Right lobe of liver (tissue), 6 donors: ENCODE data around the gene DNM1. TPM values are rescaled to one million over a fixed set of nuclear protein-coding genes. Genes with fewer than 3 reads are reported as not detected.

ENCODE experiments used
- ATAC-seq, 4 donors: fragments of 200-7000 bp; cut with Tn5 transposase; one replicate each; pipeline ENCODE4 v1.9.1; 2020; ENCODE audit warnings: mild to moderate bottlenecking in 4 of 4, moderate library complexity in 4 of 4
- DNase-seq, 3 donors: peaks; one replicate each; pipeline ENCODE4 v3.0.0-alpha.2; 2020
- H3K27ac ChIP-seq, 3 donors: fragments of 200-600 bp; one replicate each; pipeline ENCODE4 v1.8.0; 2022
- H3K27me3 ChIP-seq, 2 donors: fragments of 200-600 bp; one replicate each; pipeline ENCODE4 v1.8.0; 2022
- H3K36me3 ChIP-seq, 4 donors: fragments of 200-600 bp; sonication (generic) in 1 of 4; one replicate each; pipeline versions ENCODE4 v1.5.1 to v1.8.0; 2017 to 2022; ENCODE audit warnings: control low read depth in 1 of 4
- H3K4me1 ChIP-seq, 4 donors: fragments of 200-600 bp; sonication (generic) in 1 of 4; one replicate each; pipeline versions ENCODE4 v1.5.1 to v1.8.0; 2017 to 2022; ENCODE audit warnings: control low read depth in 1 of 4
- H3K4me3 ChIP-seq, 3 donors: fragments of 200-600 bp; one replicate each; pipeline ENCODE4 v1.8.0; 2022
- H3K9me3 ChIP-seq, 4 donors: fragments of 200-600 bp; sonication (generic) in 1 of 4; one replicate each; pipeline versions ENCODE4 v1.5.1 to v1.8.0; 2017 to 2022; ENCODE audit warnings: control low read depth in 1 of 4
- POLR2A ChIP-seq: fragments of 450-650 bp; IDR thresholded peaks from one replicate; pipeline ENCODE4 v1.6.1; 2017; ENCODE audit warnings: antibody characterized with exemption, mild to moderate bottlenecking
- WGBS: methylation state at CpG from one replicate; pipeline ENCODE4 v1.1.6; 2018; ENCODE audit warnings: low coverage, low lambda C conversion rate; ENCODE audit not compliant: insufficient coverage; ENCODE audit errors: missing lambda C conversion rate; 5-methylcytosine and 5-hydroxymethylcytosine counted together
- intact Hi-C, 2 donors: fragments of 100-400 bp; cut with DNase I; formaldehyde crosslinking; loops; one replicate each; pipeline versions ENCODE4 v1.11.2 to v1.14.1; 2022
- total RNA-seq, 6 experiments: library from RNA; depleted of rRNA in 2 of 6; stranded (reverse); fragments of >200 nt in 2 of 6; fragmentation: NEBNext Ultra II Directional in 3 of 6; extraction: Animal tissue kit (Norgen Biotek cat#: 25700) in 3 of 6; gene quantifications; one replicate each; pipeline versions ENCODE4 v1.1.0 to v1.2.4, GENCODE V29; 2016 to 2023
- TF ChIP-seq, protein P1 (sequence below), 4 donors: fragments of 200-600 bp in 3 of 4; fragments of 450-650 bp in 1 of 4; IDR thresholded peaks; one replicate each; pipeline versions ENCODE4 v1.5.1 to v1.8.0; 2016 to 2022; ENCODE audit warnings: antibody characterized with exemption in 4 of 4, mild to moderate bottlenecking in 2 of 4
- donor health status: DM: no; HTN: yes; CAD: no.
- donor health status: DM: no; HTN: no; CAD: no.
- donor health status: DM: no; HTN: no; CAD: no.
- donor health status: DM: no; HTN: yes; CAD: no.
- donor health status: DM: no; HTN: yes; CAD: no.

The DNM1 gene
- total RNA-seq, 6 experiments from 2014 or later, result 0.43 to 3.1 (median 1.8) TPM

DNA sequence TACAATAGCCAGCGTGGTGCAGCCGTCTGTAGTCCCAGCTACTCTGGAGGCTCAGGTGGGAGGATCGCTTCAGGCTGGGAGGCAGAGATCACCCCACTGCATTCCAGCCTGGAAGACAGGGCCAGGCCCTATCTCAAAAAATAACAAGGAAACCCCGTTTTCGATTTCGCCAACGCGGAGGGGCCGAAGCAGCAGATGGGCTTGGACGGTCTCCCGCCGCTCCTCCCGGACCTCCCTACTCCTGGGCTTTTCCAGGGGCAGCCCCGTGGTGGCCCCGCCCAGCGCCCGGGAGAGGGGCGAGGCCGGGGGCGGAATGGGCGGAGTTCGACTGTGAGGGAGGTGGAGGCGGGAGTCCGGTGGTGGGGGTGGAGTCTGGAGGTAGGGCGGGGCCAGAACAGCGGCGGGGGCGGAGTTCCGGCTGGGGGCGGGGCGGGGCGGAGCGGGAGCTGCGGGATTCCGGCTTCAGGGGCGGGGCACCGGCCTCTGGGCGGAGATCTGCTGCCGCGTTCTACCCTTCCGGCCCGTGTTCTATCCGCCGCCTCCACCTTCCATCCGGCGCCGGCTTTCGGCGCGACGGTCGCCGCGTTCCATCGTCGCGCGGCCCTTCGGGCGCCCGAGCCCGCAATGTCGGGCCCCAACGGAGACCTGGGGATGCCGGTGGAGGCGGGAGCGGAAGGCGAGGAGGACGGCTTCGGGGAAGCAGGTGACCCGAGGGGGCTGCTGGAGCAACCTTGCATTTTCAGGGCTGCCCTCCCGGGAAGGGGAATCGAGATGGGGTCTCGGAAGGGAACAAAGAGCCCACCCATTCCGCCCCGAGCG is 43.2 kb upstream of the DNM1 start, which contains the start of gene BBLN:
Gene BBLN (plus strand): TSS at position 482 of the 819 bp plus-strand sequence. CDS start 143 bp downstream, at position 625.
- intact Hi-C loops, result no loop called here
- no peaks in the 10 kb centered on the region for H3K27me3 ChIP-seq
- H3K36me3 ChIP-seq, result no peaks in the 10 kb centered on the region
- peaks cover 0 to 5% (median 0%) of the 10 kb centered on the region in 4 donors for H3K4me1 ChIP-seq
- H3K27ac ChIP-seq, result peak within 1 kb of the TSS in 1 of 3 donors; percentile 33
- peak; percentile 97 to 98 (median 98) for DNase-seq
- no peaks in the 10 kb centered on the region for H3K9me3 ChIP-seq
- WGBS, result 0% methylated on average over 20 of the region's 77 CpGs
- peak within 1 kb of the TSS; percentile 67 to 80 (median 67) for H3K4me3 ChIP-seq
- TF ChIP-seq, protein P1, sequence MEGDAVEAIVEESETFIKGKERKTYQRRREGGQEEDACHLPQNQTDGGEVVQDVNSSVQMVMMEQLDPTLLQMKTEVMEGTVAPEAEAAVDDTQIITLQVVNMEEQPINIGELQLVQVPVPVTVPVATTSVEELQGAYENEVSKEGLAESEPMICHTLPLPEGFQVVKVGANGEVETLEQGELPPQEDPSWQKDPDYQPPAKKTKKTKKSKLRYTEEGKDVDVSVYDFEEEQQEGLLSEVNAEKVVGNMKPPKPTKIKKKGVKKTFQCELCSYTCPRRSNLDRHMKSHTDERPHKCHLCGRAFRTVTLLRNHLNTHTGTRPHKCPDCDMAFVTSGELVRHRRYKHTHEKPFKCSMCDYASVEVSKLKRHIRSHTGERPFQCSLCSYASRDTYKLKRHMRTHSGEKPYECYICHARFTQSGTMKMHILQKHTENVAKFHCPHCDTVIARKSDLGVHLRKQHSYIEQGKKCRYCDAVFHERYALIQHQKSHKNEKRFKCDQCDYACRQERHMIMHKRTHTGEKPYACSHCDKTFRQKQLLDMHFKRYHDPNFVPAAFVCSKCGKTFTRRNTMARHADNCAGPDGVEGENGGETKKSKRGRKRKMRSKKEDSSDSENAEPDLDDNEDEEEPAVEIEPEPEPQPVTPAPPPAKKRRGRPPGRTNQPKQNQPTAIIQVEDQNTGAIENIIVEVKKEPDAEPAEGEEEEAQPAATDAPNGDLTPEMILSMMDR (IDR thresholded peaks at IDR 0.05), result no peak
- peak; percentile 71 for TF ChIP-seq POLR2A
- peak; percentile 94 to 98 (median 96) for ATAC-seq

DNA sequence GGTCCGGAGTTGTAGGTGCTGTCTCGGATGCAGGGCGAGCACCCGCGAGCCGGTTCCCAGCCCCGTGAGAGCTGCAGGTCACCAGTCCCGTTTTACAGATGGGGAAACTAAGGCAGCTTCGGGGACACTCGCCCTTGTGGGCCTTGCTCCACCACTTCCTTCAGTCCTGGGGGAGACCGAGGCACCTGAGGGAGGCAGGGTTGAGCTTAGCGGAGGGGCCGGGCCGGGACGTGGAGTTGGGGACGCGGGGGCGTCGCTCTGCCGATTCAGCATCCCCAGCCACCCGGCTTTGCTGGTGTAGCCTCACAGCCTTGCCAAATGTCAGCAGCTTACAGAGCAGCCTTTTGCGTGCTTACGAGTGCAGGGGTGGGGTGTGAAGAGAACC is 42.6 kb upstream of the DNM1 start:
- peak in 2 of 4 donors; percentile 0 to 1 for ATAC-seq
- intact Hi-C loops, result no loop called here
- peak in 1 of 3 donors; percentile 54 for DNase-seq

DNA sequence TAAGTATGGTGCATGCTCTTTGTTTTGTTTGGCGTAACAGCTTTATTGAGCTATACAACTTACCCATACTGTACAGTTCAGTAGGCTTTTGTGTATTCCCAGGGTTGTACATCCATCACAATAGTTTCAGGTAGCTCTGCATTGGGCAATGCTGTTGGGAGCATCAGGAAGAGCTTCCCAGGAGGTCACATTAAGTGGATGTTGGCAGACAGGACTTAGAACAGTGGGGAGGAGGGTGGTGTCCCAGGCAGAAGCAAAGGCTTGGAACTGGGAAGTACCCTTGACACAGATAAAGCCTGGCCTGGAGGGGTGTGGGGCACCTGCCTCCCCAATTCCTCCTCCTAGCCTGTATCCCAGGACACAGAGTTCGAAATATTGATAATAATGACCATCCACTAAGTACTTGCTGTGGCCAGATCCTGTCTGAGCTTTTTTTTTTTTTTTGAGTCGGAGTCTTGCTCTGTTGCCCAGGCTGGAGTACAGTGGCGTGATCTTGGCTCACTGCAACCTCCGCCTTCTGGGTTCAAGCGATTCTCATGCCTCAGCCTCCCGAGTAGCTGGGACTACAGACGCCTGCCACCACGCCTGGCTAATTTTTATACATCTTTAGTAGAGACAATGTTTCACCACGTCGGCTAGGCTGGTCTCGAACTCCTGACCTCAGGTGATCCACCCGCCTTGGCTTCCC is 41.8 kb upstream of the DNM1 start:
- Histone ChIP-seq H3K4me1 (peaks cover 0 to 5% (median 0%) of the 10 kb centered on the region in 4 donors), H3K9me3 (no peaks in the 10 kb centered on the region), H3K36me3 (peaks cover 0 to 1% (median 0%) of the 10 kb centered on the region in 4 donors), H3K27me3 (no peaks in the 10 kb centered on the region), H3K27ac (no peak overlapping the region), H3K4me3 (no peak overlapping the region)
- ATAC-seq (no peak), DNase-seq (no peak)
- TF ChIP-seq, protein P1 (IDR thresholded peaks at IDR 0.05), result no peak
- no peak for TF ChIP-seq POLR2A
- WGBS, result 96% methylated on average over 12 of the region's 13 CpGs
- intact Hi-C loops, result no loop called here

More for the DNA sequence above, 42.6 kb upstream of the DNM1 start:
- H3K9me3 ChIP-seq, result no peaks in the 10 kb centered on the region
- no peaks in the 10 kb centered on the region for H3K27me3 ChIP-seq
- WGBS, result under 1% methylated on average over 11 of the region's 23 CpGs
- H3K36me3 ChIP-seq, result no peaks in the 10 kb centered on the region
- peaks cover 0 to 5% (median 0%) of the 10 kb centered on the region in 4 donors for H3K4me1 ChIP-seq
- no peak overlapping the region for H3K27ac ChIP-seq
- peak overlapping the region; percentile 67 to 80 (median 67) for H3K4me3 ChIP-seq
- TF ChIP-seq, protein P1 (IDR thresholded peaks at IDR 0.05), result no peak
- no peak for TF ChIP-seq POLR2A

DNA sequence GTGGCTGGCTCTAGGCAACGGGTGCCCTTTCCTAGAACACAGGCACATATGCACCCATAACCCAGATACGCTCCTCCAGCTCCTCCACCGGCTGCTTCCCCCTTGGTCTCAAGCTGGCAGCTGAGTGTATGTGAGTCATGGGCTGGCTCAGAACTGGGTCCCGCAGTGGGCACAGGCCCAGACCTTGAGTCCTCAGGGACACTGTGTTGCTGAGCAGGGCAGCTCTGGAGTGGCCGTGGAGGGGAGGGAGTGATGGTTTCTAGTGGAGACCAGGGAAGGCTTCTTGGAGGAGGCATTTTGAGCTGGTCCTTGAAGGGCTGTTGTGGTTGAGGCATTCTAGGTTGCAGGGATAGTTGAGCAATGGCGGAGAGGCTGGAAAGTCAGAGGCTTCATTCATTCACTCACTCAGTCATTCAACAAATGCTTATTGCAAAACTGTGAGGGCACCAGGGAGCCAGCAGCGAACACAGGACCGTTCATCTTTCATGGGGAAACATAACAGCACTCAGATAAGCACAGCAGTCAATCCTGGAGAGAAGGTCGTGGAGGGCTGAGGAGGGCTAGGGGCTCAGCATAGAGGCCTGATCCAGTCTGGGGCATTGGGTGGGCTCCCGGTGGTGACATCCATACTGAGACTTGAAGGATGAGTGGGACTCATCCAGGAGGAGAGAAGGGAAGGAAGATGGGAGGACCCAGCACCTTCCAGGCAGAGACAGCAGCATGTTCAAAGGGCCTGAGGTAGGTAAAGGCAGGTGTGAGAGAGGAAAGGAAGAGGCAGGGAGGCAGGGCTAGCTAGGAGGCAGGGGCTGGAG is 40.8 kb upstream of the DNM1 start:
- peaks cover 0 to 5% (median 0%) of the 10 kb centered on the region in 4 donors for H3K4me1 ChIP-seq
- DNase-seq, result no peak
- H3K4me3 ChIP-seq, result no peak overlapping the region
- no peak for ATAC-seq
- no peak for TF ChIP-seq POLR2A
- TF ChIP-seq, protein P1 (IDR thresholded peaks at IDR 0.05), result no peak
- H3K36me3 ChIP-seq, result peaks cover 0 to 12% (median 3%) of the 10 kb centered on the region in 4 donors
- H3K9me3 ChIP-seq, result no peaks in the 10 kb centered on the region
- no peaks in the 10 kb centered on the region for H3K27me3 ChIP-seq
- intact Hi-C loops, result no loop called here
- 79% methylated on average over 4 of the region's 10 CpGs for WGBS
- H3K27ac ChIP-seq, result no peak overlapping the region
